Stimulated activated CD8-positive, alpha-beta memory T cell treated with anti-CD3 and anti-CD28 coated beads, Interleukin-15, amount 100 ng/mL, for 4 hours (primary cell): ENCODE results near the gene AIFM3.
"Not testable (repeated sequence)": the region's sequence is repeated elsewhere in the genome, so short reads cannot be mapped to it uniquely, and the experiment has no call there.

Experiments
- DNase-seq, 2 donors: peaks; one replicate each; pipeline ENCODE4 v3.0.0-alpha.2; 2020; ENCODE audit warnings: low read depth in 2 of 2

The AIFM3 gene

DNA sequence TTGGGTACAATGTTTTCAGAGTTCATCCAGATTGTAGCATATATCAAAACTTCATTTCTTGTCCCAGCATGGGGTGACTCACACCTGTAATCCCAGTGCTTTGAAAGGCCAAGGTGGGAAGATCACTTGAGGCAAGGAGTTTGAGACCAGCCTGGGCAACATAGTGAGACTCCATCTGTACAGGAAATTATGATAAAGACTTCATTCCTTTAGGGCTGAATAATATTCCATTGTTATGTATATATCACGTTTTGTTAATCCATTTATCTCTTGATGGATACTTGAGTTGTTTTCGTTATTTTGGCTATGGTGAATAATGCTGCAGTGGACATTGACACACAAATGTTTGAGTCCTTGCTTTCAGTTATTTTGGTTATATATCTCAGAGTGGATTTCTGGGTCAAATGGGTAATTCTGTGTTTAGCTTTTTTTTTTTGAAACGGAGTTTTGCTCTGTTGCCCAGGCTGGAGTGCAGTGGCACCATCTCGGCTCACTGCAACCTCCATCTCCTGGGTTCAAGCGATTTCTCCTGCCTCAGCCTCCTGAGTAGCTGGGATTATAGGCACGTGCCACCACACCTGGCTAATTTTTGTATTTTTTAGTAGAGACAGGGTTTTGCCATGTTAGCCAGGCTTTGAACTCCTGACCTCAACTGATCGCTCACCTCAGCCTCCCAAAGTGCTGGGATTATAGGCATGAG is 24.7 kb upstream of the AIFM3 start:
- DNase-seq = not testable (repeated sequence)

DNA sequence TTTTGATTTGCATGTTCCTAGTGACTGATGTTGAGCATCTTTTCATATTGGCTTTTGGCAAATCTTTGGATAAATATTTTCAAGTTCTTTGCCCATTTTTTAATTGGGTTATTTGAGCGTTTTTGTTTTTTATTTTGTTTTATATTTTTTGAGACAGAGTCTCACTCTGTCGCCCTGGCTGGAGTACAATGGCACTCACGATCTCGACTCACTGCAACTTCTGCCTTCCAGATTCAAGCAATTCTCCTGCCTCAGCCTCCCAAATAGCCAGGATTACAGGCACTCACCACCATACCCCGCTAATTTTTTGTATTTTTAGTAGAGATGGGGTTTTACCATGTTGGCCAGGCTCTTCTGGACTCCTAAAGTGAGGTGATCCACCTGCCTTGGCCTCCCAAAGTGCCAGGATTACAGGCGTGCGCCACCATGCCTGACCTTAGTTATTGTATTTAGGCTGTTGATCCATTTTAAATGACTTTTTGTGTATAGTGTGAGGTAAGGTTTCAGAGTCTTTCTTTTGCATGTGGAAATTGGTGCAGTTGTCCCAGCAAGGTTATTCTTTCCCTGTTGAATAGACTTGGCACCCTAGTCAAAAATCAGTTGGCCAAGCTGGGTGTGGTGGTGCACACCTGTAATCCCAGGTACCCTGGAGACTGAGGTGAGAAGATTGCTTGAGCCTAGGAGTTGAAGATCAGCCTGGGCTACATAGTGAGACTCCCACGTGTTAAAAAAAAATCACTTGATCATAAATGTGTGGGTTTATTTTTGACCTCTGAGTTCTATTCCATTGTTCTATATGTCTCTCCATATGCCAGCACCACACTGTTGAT is 23.7 kb upstream of the AIFM3 start:
- no peak for DNase-seq

DNA sequence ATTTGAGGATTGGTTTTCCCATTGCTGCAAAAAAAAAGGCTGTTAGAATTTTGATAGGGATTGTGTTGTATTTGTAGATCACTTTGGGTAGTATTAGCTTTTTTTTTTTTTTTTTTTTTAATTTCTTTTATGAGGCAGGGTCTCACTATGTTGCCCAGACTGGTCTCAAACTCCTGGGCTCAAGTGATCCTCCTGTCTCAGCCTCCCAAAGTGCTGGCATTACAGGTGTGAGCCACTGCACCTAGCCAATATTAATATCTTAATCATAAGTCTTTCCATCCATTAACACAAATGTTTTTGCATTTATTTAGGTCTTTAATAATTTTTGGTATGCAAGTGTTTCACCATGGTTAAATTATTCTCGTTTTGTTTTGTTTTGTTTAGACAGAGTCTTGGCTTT is 23.0 kb upstream of the AIFM3 start:
- DNase-seq = no peak

- DNase-seq = no peak
Observed at GRCh38 chr22:20945578-20945934, 21.5 kb upstream of the AIFM3 start.

DNA sequence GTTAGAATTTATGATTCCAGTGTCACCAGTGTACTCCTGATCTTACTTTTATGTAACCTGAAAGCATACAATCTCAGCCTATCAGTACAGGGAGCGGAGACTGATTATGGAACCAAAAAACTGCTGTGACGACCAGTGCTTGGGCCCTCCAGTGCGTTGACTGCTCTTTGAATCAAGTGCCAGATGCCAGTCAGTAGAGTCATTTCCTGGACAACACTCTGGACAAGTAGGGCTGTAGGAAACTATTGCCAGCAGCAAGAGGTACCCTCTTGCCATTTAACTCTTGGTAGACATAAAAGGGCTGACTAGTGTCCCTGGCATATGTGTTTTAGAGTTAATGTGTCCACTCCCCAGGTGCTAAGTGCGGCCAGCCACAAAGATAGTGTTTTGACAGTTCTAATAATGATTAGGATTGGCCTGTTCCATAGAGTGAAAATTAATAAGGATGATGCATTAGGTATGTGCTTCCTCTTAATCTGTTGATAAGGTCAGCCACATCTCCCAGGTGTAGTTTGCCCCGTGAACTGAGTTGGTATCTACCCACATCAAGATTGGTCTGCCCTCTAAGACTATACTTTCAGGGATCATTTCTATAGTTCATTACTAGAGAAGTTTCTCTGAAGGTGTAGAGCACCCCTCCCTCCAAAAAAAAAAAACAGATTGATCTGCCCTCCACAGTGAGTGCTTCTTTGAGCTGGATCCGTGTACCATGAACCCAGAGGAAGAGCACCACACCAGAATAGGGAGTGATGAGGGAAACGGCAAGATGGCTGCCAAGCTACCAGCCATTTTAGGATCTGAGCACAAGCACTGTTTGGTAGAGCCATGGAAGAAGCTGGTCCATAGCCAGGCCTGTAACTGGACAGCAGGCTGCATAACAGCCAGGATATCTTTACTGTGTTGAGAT is 20.7 kb upstream of the AIFM3 start:
- no peak for DNase-seq

DNA sequence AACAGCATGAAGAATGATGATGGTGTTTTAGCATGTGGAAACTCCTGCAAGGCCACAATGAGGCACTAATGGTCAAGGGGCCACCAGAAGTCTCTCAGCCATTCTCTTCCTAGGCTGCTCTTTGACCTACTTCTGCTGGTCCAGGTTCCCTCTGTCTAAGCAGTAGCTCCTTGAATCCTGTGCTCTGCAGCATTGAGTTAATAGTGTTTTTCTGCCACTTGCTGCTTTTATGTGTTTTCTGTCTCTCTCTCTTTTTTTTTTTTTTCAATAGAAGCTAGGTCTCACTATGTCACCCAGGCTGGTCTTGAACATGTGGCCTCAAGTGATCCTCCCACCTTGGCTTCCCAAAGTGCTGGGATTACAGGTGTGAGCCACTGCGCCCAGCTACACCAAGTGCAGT is 20.1 kb upstream of the AIFM3 start:
- DNase-seq = no peak

DNA sequence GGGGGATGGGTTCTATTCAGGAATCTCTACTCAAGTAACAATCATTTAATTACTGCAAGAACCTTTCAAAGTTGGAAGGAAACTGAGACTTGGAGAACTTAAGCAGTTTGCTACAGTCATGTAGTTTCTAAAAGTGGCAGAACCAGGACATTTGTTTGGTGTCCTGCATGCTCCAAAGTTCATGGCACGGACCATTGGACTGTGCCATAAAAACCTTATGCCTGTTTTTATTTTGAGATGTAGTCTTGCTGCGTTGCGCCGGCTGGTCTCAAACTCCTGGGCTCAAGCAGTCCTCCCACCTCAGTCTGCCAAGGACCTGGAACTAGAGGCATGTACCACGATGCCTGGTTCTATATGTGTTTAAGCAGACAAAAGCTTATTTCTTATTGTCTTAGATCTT is 18.6 kb upstream of the AIFM3 start:
- DNase-seq = no peak

DNA sequence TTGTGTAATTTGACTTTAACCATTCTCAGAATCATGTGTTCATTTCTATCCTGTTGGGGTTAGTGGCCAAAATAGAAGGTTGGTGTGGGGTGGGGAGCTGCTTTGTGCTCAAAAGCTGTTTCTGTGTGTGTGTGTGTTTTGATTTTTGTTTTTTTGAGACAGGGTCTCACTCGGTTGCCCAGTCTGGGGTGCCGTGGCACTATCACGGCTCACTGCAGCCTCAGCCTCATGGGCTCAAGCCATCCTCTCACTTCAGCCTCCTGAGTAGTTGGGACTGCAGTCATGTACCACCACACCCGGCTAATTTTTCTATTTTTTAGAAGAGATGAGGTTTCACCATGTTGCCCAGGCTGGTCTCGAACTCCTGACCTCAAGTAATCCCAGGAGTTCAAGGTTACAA is 18.1 kb upstream of the AIFM3 start:
- DNase-seq = no peak

GRCh38 chr22:20949698-20950183 is 17.3 kb upstream of the AIFM3 start:
- DNase-seq = no peak

- no peak for DNase-seq
Observed at GRCh38 chr22:20951151-20951931, 15.7 kb upstream of the AIFM3 start.

- no peak for DNase-seq
Observed at GRCh38 chr22:20951932-20952380, 15.1 kb upstream of the AIFM3 start.

- DNase-seq = no peak
Observed at GRCh38 chr22:20952544-20953341, 14.3 kb upstream of the AIFM3 start.

DNA sequence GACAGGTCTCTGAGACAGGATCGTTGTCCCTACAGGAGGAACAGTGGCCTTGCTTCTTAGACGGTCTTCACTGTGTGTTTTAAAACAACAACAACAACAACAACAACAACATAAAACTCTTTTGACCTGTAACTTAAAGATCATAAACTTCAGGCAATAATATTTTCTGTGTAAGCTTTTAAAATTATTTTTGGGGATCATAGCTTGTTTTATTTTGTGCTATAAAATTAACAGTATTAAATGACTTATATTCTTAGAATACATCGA is 13.8 kb upstream of the AIFM3 start:
- no peak for DNase-seq

GRCh38 chr22:20953668-20954500 is 13.2 kb upstream of the AIFM3 start:
- no peak for DNase-seq

DNA sequence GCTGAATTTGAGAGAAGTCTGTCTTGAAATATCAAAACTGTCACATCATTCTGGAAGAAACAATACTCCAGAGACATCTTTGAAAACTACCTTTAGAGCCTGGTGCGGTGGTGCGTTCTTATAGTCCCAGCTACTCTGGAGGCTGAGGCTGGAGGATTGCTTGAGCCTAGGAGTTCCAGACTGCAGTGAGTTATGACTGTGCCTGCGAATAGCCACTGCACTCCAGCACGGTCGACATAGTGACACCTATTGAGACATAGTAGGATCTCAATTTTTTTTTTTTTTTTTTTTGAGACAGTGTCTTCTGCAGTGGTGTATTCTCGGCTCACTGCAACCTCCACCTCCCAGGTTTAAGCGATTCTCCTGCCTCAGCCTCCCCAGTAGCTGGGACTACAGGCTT is 11.5 kb upstream of the AIFM3 start:
- DNase-seq = no peak

- DNase-seq = no peak
Observed at GRCh38 chr22:20956258-20957101, 10.6 kb upstream of the AIFM3 start.

DNA sequence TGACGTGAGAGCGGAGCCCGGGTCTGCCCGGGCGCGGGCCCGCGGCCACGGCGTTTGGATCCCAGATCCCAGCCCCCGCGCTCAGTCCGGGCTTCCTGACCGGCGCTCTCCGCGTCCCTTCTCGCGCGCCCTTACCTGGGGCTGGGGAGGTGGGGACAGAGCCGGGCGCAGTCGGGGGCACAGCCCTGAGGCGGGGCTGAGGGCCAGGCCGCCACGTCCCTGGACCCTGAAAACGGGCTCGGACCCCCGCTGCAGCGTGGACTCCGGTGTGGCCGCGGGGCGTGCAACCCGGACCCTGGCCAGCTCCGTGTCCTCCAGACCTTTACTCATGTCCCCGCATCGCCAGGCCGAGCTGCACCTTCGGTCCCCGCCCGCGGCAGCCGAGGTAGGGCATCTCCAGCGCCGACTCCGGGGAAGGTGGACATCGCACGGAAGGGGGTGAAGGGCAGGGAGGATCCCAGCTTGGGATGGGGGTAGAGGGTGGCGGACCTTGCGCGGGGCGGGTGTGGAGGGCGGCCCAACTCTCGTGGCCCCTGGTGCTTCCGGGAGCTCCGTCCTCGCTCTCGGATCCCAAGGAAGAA is 9.9 kb upstream of the AIFM3 start:
- no peak for DNase-seq

GRCh38 chr22:20957683-20958431 is 9.2 kb upstream of the AIFM3 start:
- DNase-seq = no peak
